ENCODE data around the gene HGS. TPM values are rescaled to one million over a fixed set of nuclear protein-coding genes. Genes with fewer than 3 reads are reported as not detected.
A peak's percentile ranks its signal among the peaks of the same experiment; 100 is the strongest.

Gene HGS, protein sequence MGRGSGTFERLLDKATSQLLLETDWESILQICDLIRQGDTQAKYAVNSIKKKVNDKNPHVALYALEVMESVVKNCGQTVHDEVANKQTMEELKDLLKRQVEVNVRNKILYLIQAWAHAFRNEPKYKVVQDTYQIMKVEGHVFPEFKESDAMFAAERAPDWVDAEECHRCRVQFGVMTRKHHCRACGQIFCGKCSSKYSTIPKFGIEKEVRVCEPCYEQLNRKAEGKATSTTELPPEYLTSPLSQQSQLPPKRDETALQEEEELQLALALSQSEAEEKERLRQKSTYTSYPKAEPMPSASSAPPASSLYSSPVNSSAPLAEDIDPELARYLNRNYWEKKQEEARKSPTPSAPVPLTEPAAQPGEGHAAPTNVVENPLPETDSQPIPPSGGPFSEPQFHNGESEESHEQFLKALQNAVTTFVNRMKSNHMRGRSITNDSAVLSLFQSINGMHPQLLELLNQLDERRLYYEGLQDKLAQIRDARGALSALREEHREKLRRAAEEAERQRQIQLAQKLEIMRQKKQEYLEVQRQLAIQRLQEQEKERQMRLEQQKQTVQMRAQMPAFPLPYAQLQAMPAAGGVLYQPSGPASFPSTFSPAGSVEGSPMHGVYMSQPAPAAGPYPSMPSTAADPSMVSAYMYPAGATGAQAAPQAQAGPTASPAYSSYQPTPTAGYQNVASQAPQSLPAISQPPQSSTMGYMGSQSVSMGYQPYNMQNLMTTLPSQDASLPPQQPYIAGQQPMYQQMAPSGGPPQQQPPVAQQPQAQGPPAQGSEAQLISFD
- 48.1 TPM for polyA plus RNA-seq (ENCODE audit: insufficient read length)

- peak; percentile 98 for DNase-seq (ENCODE audit: low read depth)
Measured at GRCh38 chr17:81683584-81684441, at the start of gene HGS, which contains the start of gene ARL16. TSS of gene HGS (plus strand) at chr17:81684011. CDS start at chr17:81684067, 56 bp downstream. TSS of gene ARL16 (minus strand) at chr17:81683797. CDS start at chr17:81683753, 44 bp downstream.

DNA sequence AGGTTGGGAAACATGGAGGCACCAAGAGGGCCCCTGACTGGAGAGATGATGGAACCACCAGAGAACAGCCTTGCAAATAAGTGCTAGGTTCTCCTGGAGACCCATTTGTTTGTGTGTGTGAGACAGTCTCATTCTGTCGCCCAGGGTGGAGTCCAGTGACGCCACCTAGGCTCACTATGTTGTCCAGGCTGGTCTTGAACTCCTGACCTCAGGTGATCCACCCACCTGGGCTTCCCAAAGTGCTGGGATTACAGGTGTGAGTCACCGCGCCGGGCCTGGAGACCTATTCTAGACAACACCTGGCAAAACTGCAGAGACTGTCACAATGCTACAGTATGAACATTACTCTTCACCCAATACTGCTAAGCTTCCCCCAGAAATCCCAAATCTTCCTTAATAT is 48.4 kb upstream of the HGS start:
- no peak for DNase-seq (ENCODE audit: low read depth)

GRCh38 chr17:81635973-81636504 is 47.8 kb upstream of the HGS start:
- DNase-seq (ENCODE audit: low read depth), result no peak

DNA sequence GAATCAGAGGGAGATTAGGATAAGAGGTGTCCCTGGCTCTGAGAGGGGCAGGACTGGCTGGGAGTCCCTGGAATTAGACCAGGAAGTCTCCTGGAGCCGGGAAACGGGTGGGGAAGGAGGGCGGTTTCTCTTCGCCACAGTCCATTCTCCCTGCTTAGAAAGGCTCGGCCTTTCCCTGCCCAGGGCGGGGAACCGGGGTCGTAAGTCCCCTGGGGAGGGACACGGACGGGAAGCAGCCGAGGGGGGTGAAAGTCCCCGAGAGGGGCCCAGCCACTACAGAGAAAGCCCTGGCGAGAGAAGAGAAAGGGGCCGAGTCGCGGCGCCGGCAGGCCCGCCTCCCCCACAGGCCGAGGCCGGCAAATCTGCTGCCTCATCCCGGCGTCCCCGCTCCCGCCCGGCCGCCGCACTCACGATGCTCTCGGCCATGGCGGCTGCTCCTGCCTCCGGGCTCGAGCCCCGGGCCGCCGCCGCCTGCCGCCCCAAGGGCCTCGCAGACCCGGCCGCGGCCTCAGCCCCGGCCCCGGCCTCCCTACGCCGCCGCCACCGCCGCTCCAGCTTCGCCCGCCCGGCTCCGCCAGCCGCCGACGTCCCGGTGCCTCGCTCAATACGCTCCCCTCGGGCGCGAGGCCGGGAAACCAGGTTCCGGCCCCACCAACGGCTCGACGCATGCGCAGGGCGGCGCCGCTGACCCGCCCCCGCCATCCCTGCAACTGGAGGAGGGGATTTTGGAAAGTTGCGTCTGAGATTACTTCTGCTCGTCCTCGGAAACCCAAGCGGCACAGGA is 47.1 kb upstream of the HGS start, which contains the start of the genes NPLOC4 and TSPAN10:
NPLOC4 (minus strand) TSS at position 608 of the 784 bp plus-strand sequence; CDS start at position 426, 182 bp downstream.
TSPAN10 (plus strand) TSS at position 692 of the 784 bp plus-strand sequence. CDS start 5,217 bp downstream, outside the sequence.
- DNase-seq (ENCODE audit: low read depth), result peak; percentile 47

GRCh38 chr17:81638683-81639082 is 45.1 kb upstream of the HGS start:
- no peak for DNase-seq (ENCODE audit: low read depth)

DNA sequence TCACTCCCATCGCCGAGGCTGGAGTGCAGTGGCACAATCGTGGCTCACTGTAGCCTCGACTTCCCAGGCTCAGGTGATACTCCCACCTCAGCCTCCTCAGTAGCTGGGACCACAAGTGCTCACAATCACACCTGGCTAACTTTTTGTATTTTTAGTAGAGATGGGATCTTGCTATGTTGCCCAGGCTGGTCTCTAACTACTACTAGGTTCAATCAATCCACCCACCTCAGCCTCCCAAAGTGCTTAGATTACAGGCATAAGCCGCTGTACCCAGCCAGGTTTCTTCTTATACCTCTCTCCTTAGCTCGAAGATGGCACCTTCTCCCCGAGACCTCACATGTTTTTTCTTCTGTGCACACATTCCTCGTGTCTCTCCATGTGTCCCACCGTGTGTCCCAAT is 43.8 kb upstream of the HGS start:
- no peak for DNase-seq (ENCODE audit: low read depth)

DNA sequence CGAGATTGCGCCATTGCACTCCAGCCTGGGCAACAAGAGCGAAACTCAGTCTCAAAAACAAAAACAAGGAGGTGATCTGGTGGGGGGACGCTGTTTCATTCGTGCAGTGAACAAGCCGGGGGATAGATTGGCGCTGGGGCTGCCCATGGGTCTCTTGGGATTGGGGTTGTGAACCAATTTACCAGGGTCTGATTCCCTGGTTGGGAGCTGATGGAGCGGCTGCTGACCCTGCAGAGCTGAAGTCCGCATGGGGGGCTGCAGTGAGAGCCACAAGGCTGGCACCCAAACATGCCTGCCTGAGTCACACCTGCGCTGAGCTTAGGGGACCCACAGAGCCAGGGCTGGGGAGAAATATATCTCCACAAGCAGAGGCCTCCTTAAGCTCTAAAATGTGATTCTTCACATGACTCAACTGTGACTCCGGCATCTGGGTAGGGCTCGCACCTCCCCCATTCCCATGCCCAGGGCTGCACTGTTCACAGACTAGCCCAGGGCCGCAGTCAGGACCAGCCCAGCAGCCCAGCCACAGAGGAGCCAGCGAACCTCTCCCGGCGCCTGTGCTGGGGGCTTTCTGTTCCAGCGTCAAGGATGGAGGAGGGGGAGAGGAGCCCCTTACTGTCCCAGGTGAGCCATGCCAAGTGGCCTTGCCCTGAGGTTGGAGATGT is 41.9 kb upstream of the HGS start:
- DNase-seq (ENCODE audit: low read depth), result no peak

DNA sequence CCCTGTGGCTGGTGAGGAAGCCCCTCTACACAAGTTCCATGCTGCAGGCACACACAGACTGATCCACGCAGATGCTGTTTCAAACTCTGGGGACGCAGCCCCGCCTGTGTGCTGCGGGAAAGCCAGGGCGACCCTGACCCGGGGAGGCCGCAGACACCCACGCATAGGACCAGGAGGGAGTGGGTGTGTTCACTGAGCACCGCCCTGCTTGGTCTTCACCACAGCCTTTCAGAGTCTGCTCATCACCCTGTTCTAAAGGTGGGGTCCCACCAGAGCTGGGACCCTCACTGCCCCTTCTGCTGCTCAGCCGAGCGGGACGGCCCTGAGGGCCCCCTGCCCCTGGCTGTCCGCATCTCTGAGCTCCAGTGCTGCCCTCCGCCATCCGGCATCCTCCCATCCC is 39.3 kb upstream of the HGS start:
- no peak for DNase-seq (ENCODE audit: low read depth)

DNA sequence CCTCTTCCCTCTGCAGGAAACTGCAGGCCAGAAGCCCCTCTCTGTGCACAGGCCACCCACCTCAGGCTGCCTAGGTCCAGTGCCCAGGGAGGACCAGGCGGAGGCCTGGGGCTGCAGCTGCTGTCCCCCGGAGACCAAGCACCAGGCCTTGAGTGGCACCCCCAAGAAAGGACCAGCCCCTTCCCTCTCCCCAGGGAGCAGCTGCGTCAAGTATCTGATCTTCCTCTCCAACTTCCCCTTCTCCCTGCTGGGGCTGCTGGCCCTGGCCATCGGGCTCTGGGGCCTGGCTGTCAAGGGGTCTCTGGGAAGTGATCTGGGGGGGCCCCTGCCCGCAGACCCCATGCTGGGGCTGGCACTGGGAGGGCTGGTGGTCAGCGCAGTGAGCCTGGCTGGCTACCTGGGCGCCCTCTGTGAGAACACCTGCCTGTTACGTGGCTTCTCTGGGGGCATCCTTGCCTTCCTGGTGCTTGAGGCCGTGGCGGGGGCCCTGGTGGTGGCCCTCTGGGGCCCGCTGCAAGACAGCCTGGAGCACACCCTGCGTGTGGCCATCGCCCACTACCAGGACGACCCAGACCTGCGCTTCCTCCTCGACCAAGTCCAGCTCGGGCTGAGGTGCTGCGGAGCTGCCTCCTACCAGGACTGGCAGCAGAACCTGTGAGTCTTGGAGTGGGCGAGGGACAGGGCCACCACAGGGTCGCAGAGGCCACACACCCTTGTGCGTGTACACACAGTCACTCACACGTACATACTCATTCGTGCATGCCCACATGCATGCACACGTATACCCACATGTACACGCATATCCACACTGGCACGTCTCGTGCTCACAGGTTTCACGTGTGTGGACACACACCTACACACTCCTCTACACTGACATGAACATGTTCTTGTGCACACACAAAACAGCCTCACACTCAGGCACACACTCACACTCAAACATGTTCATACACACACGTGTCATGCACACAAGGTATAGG is 38.5 kb upstream of the HGS start:
- DNase-seq (ENCODE audit: low read depth), result no peak

- DNase-seq (ENCODE audit: low read depth), result no peak
Measured at GRCh38 chr17:81646869-81647600, 36.8 kb upstream of the HGS start.

DNA sequence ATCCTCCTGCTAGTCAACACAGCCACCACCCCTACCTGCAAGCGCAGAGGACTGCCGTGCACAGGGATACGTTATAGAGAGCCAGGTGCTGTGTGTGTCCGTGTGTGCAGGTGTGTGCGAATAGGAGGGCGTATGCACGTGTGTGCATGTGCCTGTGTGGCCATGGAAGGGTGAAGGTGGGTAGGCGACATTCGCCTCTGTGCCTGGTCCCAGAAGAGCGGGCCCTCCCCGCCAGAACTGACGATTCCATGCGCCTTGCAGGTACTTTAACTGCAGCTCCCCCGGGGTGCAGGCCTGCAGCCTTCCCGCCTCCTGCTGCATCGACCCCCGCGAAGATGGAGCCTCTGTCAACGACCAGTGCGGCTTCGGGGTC is 36.2 kb upstream of the HGS start:
- no peak for DNase-seq (ENCODE audit: low read depth)

DNA sequence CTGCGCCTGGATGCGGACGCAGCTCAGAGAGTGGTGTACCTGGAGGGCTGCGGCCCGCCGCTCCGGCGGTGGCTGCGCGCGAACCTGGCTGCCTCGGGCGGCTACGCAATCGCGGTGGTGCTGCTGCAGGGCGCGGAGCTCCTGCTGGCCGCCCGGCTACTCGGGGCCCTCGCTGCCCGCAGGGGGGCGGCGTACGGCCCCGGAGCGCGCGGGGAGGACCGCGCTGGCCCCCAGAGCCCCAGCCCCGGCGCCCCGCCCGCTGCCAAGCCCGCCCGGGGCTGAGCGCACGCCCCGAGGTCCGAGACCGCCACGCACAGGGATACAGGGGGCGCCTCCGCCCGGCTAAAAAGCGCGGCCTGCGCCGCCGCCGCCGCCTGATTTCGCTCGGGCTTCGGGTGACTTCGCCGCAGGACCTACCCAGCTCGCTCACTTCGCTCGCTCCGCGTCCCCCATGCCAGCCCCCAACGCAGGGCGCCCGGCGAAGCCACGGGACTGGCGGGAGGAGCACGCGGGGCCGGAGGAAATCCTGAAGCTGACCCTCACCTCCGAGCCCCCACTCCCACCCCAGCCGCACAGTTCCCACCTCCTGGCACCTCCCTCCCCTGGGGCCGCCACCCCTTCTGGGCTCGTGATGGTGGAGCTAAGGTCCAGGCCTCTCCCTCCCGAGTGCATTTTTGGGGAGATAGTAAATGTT is 35.7 kb upstream of the HGS start:
- DNase-seq (ENCODE audit: low read depth), result no peak

DNA sequence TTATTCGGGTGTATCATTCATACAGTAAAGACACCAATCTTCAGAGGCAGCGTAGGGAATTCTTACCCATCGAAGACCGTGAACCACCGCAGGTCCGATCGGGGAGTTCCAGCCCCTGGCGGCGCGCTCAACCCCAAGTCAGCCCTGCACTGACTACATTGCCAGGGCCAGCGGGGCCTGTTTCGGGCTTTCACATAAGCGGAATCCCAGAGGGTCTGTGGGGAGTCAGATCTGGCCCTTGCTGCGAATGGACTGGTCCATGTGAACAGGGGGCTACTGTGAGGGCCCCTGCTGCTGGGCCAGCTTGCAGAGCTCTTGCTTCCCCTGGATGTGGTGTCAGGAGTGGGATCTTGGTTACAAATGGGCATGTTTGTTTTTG is 35.1 kb upstream of the HGS start:
- DNase-seq (ENCODE audit: low read depth), result no peak

- DNase-seq (ENCODE audit: low read depth), result no peak
Measured at GRCh38 chr17:81650951-81651350, 32.9 kb upstream of the HGS start.

GRCh38 chr17:81651692-81652091 is 32.1 kb upstream of the HGS start:
- DNase-seq (ENCODE audit: low read depth), result no peak

GRCh38 chr17:81652906-81653771 is 30.7 kb upstream of the HGS start:
- DNase-seq (ENCODE audit: low read depth), result no peak
